K562 (cell line): ENCODE data around the gene NRCAM. TPM values are rescaled to one million over a fixed set of nuclear protein-coding genes. Genes with fewer than 3 reads are reported as not detected.

ENCODE experiments used
- ATAC-seq: fragments of 200-7000 bp; cut with Tn5 transposase; 3 replicates; pipeline ENCODE4 v1.9.1; 2020; ENCODE audit warnings: moderate library complexity
- BruUV-seq: library from RNA; stranded (reverse); fragments of 400-500 nt; replicated peaks from 2 replicates; lab custom pipeline; 2021; lab: Mats Ljungman, UMichigan
- CTCF ChIA-PET: fragments of 300-600 bp; formaldehyde crosslinking; extraction: SDS; loops from one replicate; lab custom pipeline; 2021; ENCODE audit warnings: low intra/inter-chr PET ratio; lab: Yijun Ruan, JAX
- POLR2A ChIA-PET: fragments of 300-600, 350-650 bp; sonication (Branson Sonifier 250); formaldehyde crosslinking; extraction: SDS; loops from one replicate; lab custom pipeline; 2021; ENCODE audit warnings: antibody characterized with exemption, inconsistent platforms; lab: Yijun Ruan, JAX
- DNase-seq, 4 experiments: peaks; one replicate each; pipeline versions ENCODE4 v3.0.0 to v3.0.0-alpha.2; 2011 to 2018; ENCODE audit warnings: low spot score in 3 of 4, mixed read lengths in 3 of 4; ENCODE audit errors: extremely low read depth in 1 of 4
- FAIRE-seq: peaks from 2 replicates; lab custom pipeline; 2011; peaks lifted over from hg19 to GRCh38; lab: Jason Lieb, UNC
- H2AFZ ChIP-seq: 2 replicates; pipeline ENCODE4 v1.6.0; 2011; ENCODE audit warnings: low read depth, low read length, control low read depth, inconsistent platforms
- H3K27ac ChIP-seq: fragments of 200-600 bp; 3 replicates; pipeline ENCODE4 v1.8.0; 2011; ENCODE audit warnings: low read depth, mild to moderate bottlenecking, control low read depth, inconsistent platforms, low read length, moderate library complexity, mixed read lengths; ENCODE audit errors: extremely low read depth
- H3K27me3 ChIP-seq, 2 experiments: fragments of 300-600 bp in 1 of 2; 2 replicates in 1 of 2; 3 replicates in 1 of 2; pipeline versions ENCODE4 v1.6.0 to v1.8.0; 2011; ENCODE audit warnings: inconsistent platforms in 2 of 2, low read length in 2 of 2, mild to moderate bottlenecking in 1 of 2, mixed read lengths in 1 of 2, moderate library complexity in 1 of 2; ENCODE audit not compliant: control insufficient read depth in 2 of 2, insufficient read depth in 2 of 2
- H3K36me3 ChIP-seq: fragments of 300-600 bp; 3 replicates; pipeline ENCODE4 v1.8.0; 2011; ENCODE audit warnings: mild to moderate bottlenecking, low read length, inconsistent platforms; ENCODE audit not compliant: control insufficient read depth, insufficient read depth
- H3K4me1 ChIP-seq, 2 experiments: fragments of 200-600 bp in 1 of 2; replicated peaks in 1 of 2; 2 replicates in 1 of 2; 3 replicates in 1 of 2; pipeline versions ENCODE4 v1.5.1 to v1.8.0; 2011; ENCODE audit warnings: inconsistent platforms in 2 of 2, low read length in 2 of 2, mild to moderate bottlenecking in 1 of 2, mixed read lengths in 1 of 2, moderate library complexity in 1 of 2; ENCODE audit not compliant: control insufficient read depth in 2 of 2, insufficient read depth in 2 of 2
- H3K4me2 ChIP-seq: 2 replicates; pipeline ENCODE4 v1.6.1; 2011; ENCODE audit warnings: low read length, control low read depth, inconsistent platforms, mixed read lengths; ENCODE audit not compliant: insufficient read depth
- H3K4me3 ChIP-seq: fragments of 200-600 bp; sonication (generic), shearing (Covaris generic); 2 replicates; pipeline ENCODE4 v1.5.1; 2016; ENCODE audit warnings: control low read depth, inconsistent platforms
- H3K79me2 ChIP-seq: fragments of 200-600 bp; 3 replicates; pipeline ENCODE4 v1.8.0; 2011; ENCODE audit warnings: low read length, inconsistent platforms; ENCODE audit not compliant: control insufficient read depth, insufficient read depth
- H3K9ac ChIP-seq, 2 experiments: 2 replicates each; pipeline versions ENCODE4 v1.6.0 to v1.6.1; 2011; ENCODE audit warnings: low read depth in 2 of 2, low read length in 2 of 2, control low read depth in 1 of 2, inconsistent platforms in 1 of 2, mild to moderate bottlenecking in 1 of 2, mixed read lengths in 1 of 2; ENCODE audit not compliant: insufficient read depth in 1 of 2
- H3K9me1 ChIP-seq: one replicate; pipeline ENCODE4 v1.6.0; 2011; ENCODE audit warnings: inconsistent platforms, mild to moderate bottlenecking, low read length, moderate library complexity; ENCODE audit not compliant: control insufficient read depth, insufficient read depth
- H3K9me3 ChIP-seq: replicated peaks from 2 replicates; pipeline ENCODE4 v1.5.1; 2011; ENCODE audit warnings: low read depth, low read length, inconsistent platforms; ENCODE audit not compliant: control insufficient read depth, insufficient read depth
- H4K20me1 ChIP-seq: replicated peaks from 2 replicates; pipeline ENCODE4 v1.6.1; 2011; ENCODE audit warnings: low read length, inconsistent platforms, mixed read lengths; ENCODE audit not compliant: control insufficient read depth, insufficient read depth
- CBX2 ChIP-seq: fragments of 200-600 bp; sonication (generic); IDR thresholded peaks from one replicate; pipeline ENCODE4 v1.6.1; 2012; ENCODE audit warnings: mild to moderate bottlenecking, low read length, inconsistent platforms; ENCODE audit not compliant: insufficient read depth, poor library complexity, severe bottlenecking
- CEBPB ChIP-seq: fragments of 450-650 bp; IDR thresholded peaks from 2 replicates; pipeline ENCODE4 v1.6.1; 2016; ENCODE audit warnings: missing genetic modification characterization, missing compliant biosample characterization
- DACH1 ChIP-seq: fragments of 450-650 bp; IDR thresholded peaks from 2 replicates; pipeline ENCODE4 v1.6.1; 2018; ENCODE audit not compliant: partially characterized antibody
- FOXJ2 ChIP-seq: fragments of 200-800 bp; sonication (Bioruptor generic); IDR thresholded peaks from 2 replicates; pipeline ENCODE4 v1.6.1; 2016; ENCODE audit warnings: missing genetic modification characterization, missing compliant biosample characterization
- HDAC3 ChIP-seq: fragments of 450-650 bp; IDR thresholded peaks from 2 replicates; pipeline ENCODE4 v1.6.1; 2018; ENCODE audit warnings: borderline replicate concordance, mild to moderate bottlenecking, moderate library complexity; ENCODE audit not compliant: partially characterized antibody
- MTA3 ChIP-seq: fragments of 450-650 bp; formaldehyde crosslinking; IDR thresholded peaks from 2 replicates; pipeline ENCODE4 v1.6.1; 2017; ENCODE audit warnings: mild to moderate bottlenecking, borderline replicate concordance
- NR4A1 ChIP-seq, 2 experiments: fragments of 250-450 bp in 1 of 2; fragments of 450-650 bp in 1 of 2; sonication (Bioruptor Pico) in 1 of 2; IDR thresholded peaks; 2 replicates each; pipeline versions ENCODE4 v1.4.0 to v1.6.1; 2016 to 2020; ENCODE audit warnings: mild to moderate bottlenecking in 2 of 2, missing compliant biosample characterization in 1 of 2, missing genetic modification characterization in 1 of 2, moderate library complexity in 1 of 2
- NUFIP1 ChIP-seq: fragments of 450-650 bp; IDR thresholded peaks from 2 replicates; pipeline ENCODE4 v1.6.1; 2018; ENCODE audit not compliant: partially characterized antibody
- PTTG1 ChIP-seq: fragments of 450-650 bp; IDR thresholded peaks from 2 replicates; pipeline ENCODE4 v1.6.1; 2016; ENCODE audit warnings: low read depth, mild to moderate bottlenecking, missing genetic modification characterization, missing compliant biosample characterization
- SOX6 ChIP-seq: fragments of 450-650 bp; IDR thresholded peaks from 2 replicates; pipeline ENCODE4 v1.6.1; 2014; ENCODE audit warnings: mild to moderate bottlenecking
- STAG1 ChIP-seq: sonication (generic); formaldehyde crosslinking; IDR thresholded peaks from 2 replicates; pipeline ENCODE4 v1.5.0; 2020; ENCODE audit warnings: missing genetic modification reagents, borderline replicate concordance
- THAP7 ChIP-seq: fragments of 250-450 bp; sonication (Bioruptor Pico); IDR thresholded peaks from 2 replicates; pipeline ENCODE4 v1.5.0; 2021
- USF1 ChIP-seq: sonication (generic); formaldehyde crosslinking; IDR thresholded peaks from 2 replicates; pipeline ENCODE4 v1.9.0; 2022; ENCODE audit warnings: mild to moderate bottlenecking, missing genetic modification reagents
- VEZF1 ChIP-seq: fragments of 200-800 bp; sonication (Bioruptor generic); IDR thresholded peaks from 2 replicates; pipeline ENCODE4 v1.6.1; 2017; ENCODE audit warnings: missing genetic modification characterization, missing compliant biosample characterization
- ZNF197 ChIP-seq: fragments of 200-800 bp; sonication (Bioruptor generic); IDR thresholded peaks from 2 replicates; pipeline ENCODE4 v1.6.1; 2016; ENCODE audit warnings: low read depth, missing genetic modification characterization, missing compliant biosample characterization
- ZNF780A ChIP-seq: fragments of 250-450 bp; sonication (Bioruptor Pico); IDR thresholded peaks from 2 replicates; pipeline ENCODE4 v1.5.0; 2021; ENCODE audit warnings: mild to moderate bottlenecking
- WGBS: fragments of 100-300 bp; shearing (Covaris generic); methylation state at CpG from one replicate; pipeline ENCODE4 v1.1.6; 2016; ENCODE audit warnings: low coverage, mixed read lengths; ENCODE audit not compliant: insufficient coverage; ENCODE audit errors: missing lambda C conversion rate; 5-methylcytosine and 5-hydroxymethylcytosine counted together
- in situ Hi-C: fragments of 300-500 bp; cut with MboI; formaldehyde crosslinking; loops from 4 replicates; pipeline ENCODE4 v1.15.0; 2018; ENCODE audit warnings: inconsistent platforms, mixed read lengths
- intact Hi-C: fragments of 100-400 bp; cut with micrococcal nuclease; formaldehyde crosslinking; loops from 2 replicates; pipeline ENCODE4 v1.14.2; 2022
- polyA plus RNA-seq, 8 experiments: library from polyadenylated mRNA; depleted of rRNA in 4 of 8; stranded (reverse) in 5 of 8; unstranded in 3 of 8; fragments of >200 nt; fragmentation: Nextera tagmentation in 2 of 8; fragmentation: Illumina TruSeq in 1 of 8; extraction: Ambion mirVana in 2 of 8; extraction: Trizol in 1 of 8; gene quantifications; 2 replicates each; pipeline versions ENCODE4 v1.2.1 to v1.2.3, GENCODE V29; 2011 to 2014; ENCODE audit warnings: inconsistent platforms in 1 of 8, missing spikeins in 1 of 8
- total RNA-seq, 7 experiments: library from RNA; depleted of rRNA in 6 of 7; stranded (reverse); fragments of >200 nt in 6 of 7; fragmentation: Illumina TruSeq in 2 of 7; extraction: Trizol in 2 of 7; gene quantifications; 2 replicates each; pipeline versions ENCODE4 v1.2.1 to v1.2.3, GENCODE V29; 2011 to 2021; ENCODE audit warnings: low replicate concordance in 1 of 7

Gene NRCAM
- total and polyA plus RNA-seq, 9 of the 15 experiments (the other 6 are each of a cell fraction or from before 2014, with no cell fraction given), result 0.03 to 0.54 (median 0.12) TPM; not detected in 1

- TF ChIP-seq ZNF197 (CRISPR knock-in tag), result no peak
- no peak for TF ChIP-seq DACH1
These were observed 22.9 kb upstream of the NRCAM start (continued) for GRCh38 chr7:108479118-108479517.

GRCh38 chr7:108468246-108468645 is 12.0 kb upstream of the NRCAM start:
- Histone ChIP-seq H3K27me3 (peaks cover 0 to 7% of the 10 kb centered on the region in 2 experiments; a peak in 3 of 5 replicates), H3K4me3 (no peak overlapping the region), H3K79me2 (no peaks in the 10 kb centered on the region)
- intact Hi-C loops (no loop called here), in situ Hi-C loops (no loop called here)
- no peak for FAIRE-seq
- 0 out of 2 replicates have a peak, but pooled peaks have one; percentile 36 for TF ChIP-seq SOX6
- TF ChIP-seq ZNF780A (CRISPR knock-in tag), result no peak
- no peak for TF ChIP-seq VEZF1 (CRISPR knock-in tag)
- TF ChIP-seq PTTG1 (tag), result no peak
- no peak for TF ChIP-seq HDAC3
- TF ChIP-seq FOXJ2 (tag), result no peak
- TF ChIP-seq STAG1 (CRISPR knock-in tag), result no peak
- TF ChIP-seq THAP7, result no peak
- TF ChIP-seq CBX2, result no peak
- TF ChIP-seq NUFIP1, result no peak
- TF ChIP-seq CEBPB (tag), result peak; percentile 32; the same call in 1 of the 2 replicates
- no peak for TF ChIP-seq USF1
- TF ChIP-seq NR4A1 (CRISPR knock-in tag; IDR thresholded peaks at IDR 0.05), result no peak
- no peak for TF ChIP-seq NR4A1 (tag; IDR thresholded peaks at IDR 0.05)
- TF ChIP-seq MTA3, result no peak
- TF ChIP-seq, all 486 proteins: peak for 2
- H3K36me3 ChIP-seq, result no peaks in the 10 kb centered on the region
- no peak for DNase-seq
- 6% methylated on average over 4 of the region's 4 CpGs for WGBS
- H2AFZ ChIP-seq, result no peak overlapping the region
- H3K4me1 ChIP-seq, result 0 out of 5 replicates have a peak, but pooled peaks cover 0 to 3% of the 10 kb centered on the region in 2 experiments
- no peaks in the 10 kb centered on the region for H4K20me1 ChIP-seq
- no TSS peak for BruUV-seq
- no peaks in the 10 kb centered on the region for H3K9me3 ChIP-seq
- CTCF ChIA-PET, result interaction anchor here (0.7 kb wide), 1 partner anchor 142 kb away, joined by 3 read pairs; no protein-coding TSS in a partner anchor
- peak; percentile 42 for ATAC-seq
- POLR2A ChIA-PET, result interaction anchor here (0.6 to 1.4 kb wide), 8 partner anchors 8 to 56 kb away, joined by 3 to 5 read pairs (median 3); no protein-coding TSS in a partner anchor
- no peak overlapping the region for H3K9ac ChIP-seq
- H3K4me2 ChIP-seq, result no peak overlapping the region
- no peaks in the 10 kb centered on the region for H3K9me1 ChIP-seq
- H3K27ac ChIP-seq, result no peak overlapping the region
